AG09319 (cell line): ENCODE data around the gene SNX19.

Experiments used
- DNase-seq: peaks from one replicate; pipeline ENCODE4 v3.0.0-alpha.2; 2010; ENCODE audit warnings: low read depth; ENCODE audit errors: extremely low read depth
- TF ChIP-seq, protein P1 (sequence below): IDR thresholded peaks from 2 replicates; pipeline ENCODE4 v1.5.1; 2011; ENCODE audit warnings: low read depth, mild to moderate bottlenecking, inconsistent platforms, low read length, moderate library complexity

Gene SNX19

DNA sequence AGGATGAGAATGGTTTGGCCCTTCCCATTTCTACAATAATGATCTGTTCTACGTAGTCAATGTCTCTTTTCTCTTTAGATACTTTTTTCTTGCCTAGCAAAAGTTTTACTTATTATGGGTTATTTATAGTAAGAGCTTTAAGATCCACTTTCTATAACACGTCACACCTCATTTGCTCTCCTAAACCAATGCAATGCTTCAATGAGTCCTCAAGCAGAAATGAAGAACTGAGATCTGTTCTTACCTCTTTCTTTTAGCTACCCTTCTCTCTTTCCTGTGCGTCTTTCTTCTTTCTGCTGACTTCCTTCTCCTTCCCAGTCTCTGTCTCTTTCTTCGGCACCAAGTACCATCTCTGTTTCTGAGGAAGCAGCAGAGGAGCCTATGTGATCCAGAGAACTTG, 61.8 kb downstream of the SNX19 start:
- TF ChIP-seq, protein P1, sequence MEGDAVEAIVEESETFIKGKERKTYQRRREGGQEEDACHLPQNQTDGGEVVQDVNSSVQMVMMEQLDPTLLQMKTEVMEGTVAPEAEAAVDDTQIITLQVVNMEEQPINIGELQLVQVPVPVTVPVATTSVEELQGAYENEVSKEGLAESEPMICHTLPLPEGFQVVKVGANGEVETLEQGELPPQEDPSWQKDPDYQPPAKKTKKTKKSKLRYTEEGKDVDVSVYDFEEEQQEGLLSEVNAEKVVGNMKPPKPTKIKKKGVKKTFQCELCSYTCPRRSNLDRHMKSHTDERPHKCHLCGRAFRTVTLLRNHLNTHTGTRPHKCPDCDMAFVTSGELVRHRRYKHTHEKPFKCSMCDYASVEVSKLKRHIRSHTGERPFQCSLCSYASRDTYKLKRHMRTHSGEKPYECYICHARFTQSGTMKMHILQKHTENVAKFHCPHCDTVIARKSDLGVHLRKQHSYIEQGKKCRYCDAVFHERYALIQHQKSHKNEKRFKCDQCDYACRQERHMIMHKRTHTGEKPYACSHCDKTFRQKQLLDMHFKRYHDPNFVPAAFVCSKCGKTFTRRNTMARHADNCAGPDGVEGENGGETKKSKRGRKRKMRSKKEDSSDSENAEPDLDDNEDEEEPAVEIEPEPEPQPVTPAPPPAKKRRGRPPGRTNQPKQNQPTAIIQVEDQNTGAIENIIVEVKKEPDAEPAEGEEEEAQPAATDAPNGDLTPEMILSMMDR = no peak
- DNase-seq = no peak

DNA sequence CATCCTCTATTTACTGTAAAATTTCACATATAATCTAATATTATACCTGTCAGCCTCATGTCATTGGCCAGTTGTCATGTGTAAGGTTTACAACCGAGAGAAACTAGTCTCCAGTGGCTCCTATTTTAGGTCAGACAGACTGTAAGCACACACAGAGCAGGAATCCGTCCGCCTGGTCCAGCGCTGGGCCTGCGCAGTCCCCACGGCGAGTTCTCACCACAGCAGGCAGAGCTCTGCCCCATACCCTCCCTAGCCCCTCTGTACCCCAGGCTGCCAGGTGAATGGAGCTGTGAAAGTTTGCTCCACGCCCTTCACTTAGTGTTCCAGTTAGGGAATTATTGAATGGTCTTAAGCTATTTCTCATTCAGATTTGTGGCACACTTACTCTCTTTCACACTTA, 63.7 kb downstream of the SNX19 start:
- TF ChIP-seq, protein P1 = no peak
- no peak for DNase-seq

GRCh38 chr11:130850185-130850944, 65.9 kb downstream of the SNX19 start:
- TF ChIP-seq, protein P1 = no peak
- DNase-seq = no peak

DNA sequence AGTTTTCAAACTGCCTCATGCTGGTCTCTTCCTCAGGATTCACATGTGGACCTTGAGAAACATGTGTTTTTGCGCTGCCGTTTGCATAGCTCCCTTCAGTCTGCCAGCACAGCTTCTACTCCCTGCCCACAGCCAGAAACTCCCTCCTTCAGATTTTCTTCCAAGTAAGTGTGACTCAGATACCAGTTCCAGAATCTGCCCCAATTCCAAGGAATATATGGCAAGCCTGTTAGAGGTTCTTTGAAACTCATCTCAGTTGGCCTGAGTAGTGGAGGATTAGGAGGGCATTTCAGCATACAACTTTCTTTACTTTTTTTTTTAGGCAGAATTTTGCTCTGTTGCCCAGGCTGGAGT, 67.1 kb downstream of the SNX19 start:
- DNase-seq = peak; percentile 89

GRCh38 chr11:130848361-130849214, 67.7 kb downstream of the SNX19 start:
- no peak for DNase-seq
- TF ChIP-seq, protein P1 = no peak; the same call in 1 of the 2 replicates

More for the DNA sequence above, 67.1 kb downstream of the SNX19 start:
- TF ChIP-seq, protein P1 = no peak

- no peak for DNase-seq
Observed at GRCh38 chr11:130847517-130847916, 68.8 kb downstream of the SNX19 start.

More at GRCh38 chr11:130847517-130847916, 68.8 kb downstream of the SNX19 start:
- TF ChIP-seq, protein P1 = no peak
